Measurements from ENCODE around the gene P2RX3.

DNA sequence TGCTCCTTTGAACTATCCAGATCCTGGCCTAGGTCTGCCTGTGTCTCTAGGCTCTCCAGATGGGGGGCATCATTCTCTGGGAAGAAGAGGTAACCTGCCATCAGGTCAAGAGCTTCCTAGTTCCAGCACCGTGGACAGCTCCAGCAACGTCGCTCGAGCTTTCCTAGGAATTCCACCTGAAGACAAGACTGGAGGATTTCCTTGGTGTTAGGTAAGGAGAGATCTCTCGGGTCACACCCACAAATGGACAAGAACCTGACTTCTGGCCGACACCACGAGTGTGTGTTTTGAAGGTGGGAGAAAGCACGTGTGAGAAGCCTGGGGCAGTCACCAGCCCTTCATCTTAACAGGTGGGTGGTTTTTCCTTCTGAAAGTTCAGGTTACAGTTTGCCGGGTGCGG is 41.6 kb downstream of the P2RX3 start:
- TF ChIP-seq, protein P1, sequence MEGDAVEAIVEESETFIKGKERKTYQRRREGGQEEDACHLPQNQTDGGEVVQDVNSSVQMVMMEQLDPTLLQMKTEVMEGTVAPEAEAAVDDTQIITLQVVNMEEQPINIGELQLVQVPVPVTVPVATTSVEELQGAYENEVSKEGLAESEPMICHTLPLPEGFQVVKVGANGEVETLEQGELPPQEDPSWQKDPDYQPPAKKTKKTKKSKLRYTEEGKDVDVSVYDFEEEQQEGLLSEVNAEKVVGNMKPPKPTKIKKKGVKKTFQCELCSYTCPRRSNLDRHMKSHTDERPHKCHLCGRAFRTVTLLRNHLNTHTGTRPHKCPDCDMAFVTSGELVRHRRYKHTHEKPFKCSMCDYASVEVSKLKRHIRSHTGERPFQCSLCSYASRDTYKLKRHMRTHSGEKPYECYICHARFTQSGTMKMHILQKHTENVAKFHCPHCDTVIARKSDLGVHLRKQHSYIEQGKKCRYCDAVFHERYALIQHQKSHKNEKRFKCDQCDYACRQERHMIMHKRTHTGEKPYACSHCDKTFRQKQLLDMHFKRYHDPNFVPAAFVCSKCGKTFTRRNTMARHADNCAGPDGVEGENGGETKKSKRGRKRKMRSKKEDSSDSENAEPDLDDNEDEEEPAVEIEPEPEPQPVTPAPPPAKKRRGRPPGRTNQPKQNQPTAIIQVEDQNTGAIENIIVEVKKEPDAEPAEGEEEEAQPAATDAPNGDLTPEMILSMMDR (conservative IDR thresholded peaks at IDR 0.05): no peak
- TF ChIP-seq ZFX (IDR thresholded peaks at IDR 0.05): no peak

Measured in C4-2B (cell line).